B cell (primary cell): ENCODE results near the gene RBM20. TPM values are rescaled to one million over a fixed set of nuclear protein-coding genes. Genes with fewer than 3 reads are reported as not detected.

Source experiments
- ATAC-seq: fragments of 200-7000 bp; cut with Tn5 transposase; one replicate; pipeline ENCODE4 v1.10.0; 2021; ENCODE audit warnings: low read depth, mild to moderate bottlenecking, moderate number of reproducible peaks, moderate library complexity
- CTCF ChIA-PET: fragments of 350-600 bp; sonication (Branson Sonifier 250); formaldehyde crosslinking; loops from one replicate; lab custom pipeline; 2021; ENCODE audit warnings: antibody characterized with exemption, inconsistent platforms; lab: Charles Lee
- POLR2A ChIA-PET: fragments of 350-600 bp; sonication (Branson Sonifier 250); formaldehyde crosslinking; loops from one replicate; lab custom pipeline; 2021; ENCODE audit warnings: antibody characterized with exemption; lab: Charles Lee
- DNase-seq: peaks from one replicate; pipeline ENCODE4 v3.0.0; 2013
- H2AFZ ChIP-seq: 2 replicates; pipeline ENCODE4 v1.6.1; 2012; ENCODE audit warnings: mild to moderate bottlenecking, low read depth, low read length; ENCODE audit not compliant: insufficient read depth, poor library complexity, severe bottlenecking
- H3K27ac ChIP-seq, 2 donors: 1 replicate in 1 of 2; 2 replicates in 1 of 2; pipeline ENCODE4 v1.5.1; 2012 to 2013; ENCODE audit warnings: low read length in 2 of 2, mild to moderate bottlenecking in 2 of 2, moderate library complexity in 1 of 2
- H3K27me3 ChIP-seq, 4 experiments: fragments of 200-600 bp in 1 of 4; sonication (generic) in 1 of 4; replicated peaks in 1 of 4; 1 replicate in 2 of 4; 2 replicates in 2 of 4; pipeline versions ENCODE4 v1.6.1 to v1.7.0; 2013 to 2016; ENCODE audit warnings: low read length in 3 of 4, mild to moderate bottlenecking in 2 of 4, mixed read lengths in 1 of 4, moderate library complexity in 1 of 4; ENCODE audit not compliant: insufficient read depth in 4 of 4, control insufficient read depth in 3 of 4; ENCODE audit errors: control extremely low read depth in 1 of 4
- H3K36me3 ChIP-seq, 2 experiments: replicated peaks in 1 of 2; 1 replicate in 1 of 2; 2 replicates in 1 of 2; pipeline versions ENCODE4 v1.6.1 to v1.7.1; 2013; ENCODE audit warnings: low read length in 1 of 2; ENCODE audit not compliant: insufficient read depth in 2 of 2, control insufficient read depth in 1 of 2; ENCODE audit errors: control extremely low read depth in 1 of 2, extremely low read depth in 1 of 2
- H3K4me1 ChIP-seq, 2 donors: fragments of 200-600 bp in 1 of 2; sonication (generic) in 1 of 2; 1 replicate in 1 of 2; 2 replicates in 1 of 2; pipeline versions ENCODE4 v1.5.1 to v1.6.1; 2013 to 2017; ENCODE audit warnings: low read length in 2 of 2; ENCODE audit not compliant: control insufficient read depth in 2 of 2, insufficient read depth in 2 of 2
- H3K4me2 ChIP-seq: replicated peaks from 2 replicates; pipeline ENCODE3; 2012; ENCODE audit warnings: mild to moderate bottlenecking, low read depth, low read length; ENCODE audit not compliant: poor library complexity, severe bottlenecking
- H3K4me3 ChIP-seq, 5 experiments: fragments of 200-600 bp in 1 of 5; sonication (generic) in 1 of 5; 1 replicate in 3 of 5; 2 replicates in 2 of 5; pipeline versions ENCODE4 v1.5.1 to v1.7.0; 2011 to 2016; ENCODE audit warnings: low read length in 4 of 5, mild to moderate bottlenecking in 4 of 5, low read depth in 2 of 5, control low read depth in 1 of 5, moderate library complexity in 1 of 5; ENCODE audit not compliant: insufficient read depth in 1 of 5; ENCODE audit errors: control extremely low read depth in 1 of 5, extremely low read depth in 1 of 5
- H3K79me2 ChIP-seq: fragments of 200-600 bp; sonication (generic); one replicate; pipeline ENCODE4 v1.6.0; 2016; ENCODE audit warnings: low read length; ENCODE audit not compliant: control insufficient read depth, insufficient read depth
- H3K9ac ChIP-seq: fragments of 200-600 bp; sonication (generic); 2 replicates; pipeline ENCODE4 v1.6.1; 2017; ENCODE audit warnings: mild to moderate bottlenecking, low read length, moderate library complexity
- H3K9me3 ChIP-seq, 3 donors: one replicate each; pipeline versions ENCODE4 v1.6.1 to v1.7.1; 2013; ENCODE audit warnings: low read length in 2 of 3; ENCODE audit not compliant: control insufficient read depth in 2 of 3, insufficient read depth in 1 of 3; ENCODE audit errors: control extremely low read depth in 1 of 3
- H4K20me1 ChIP-seq: 2 replicates; pipeline ENCODE4 v1.6.0; 2012; ENCODE audit warnings: mild to moderate bottlenecking, low read length; ENCODE audit not compliant: insufficient read depth, control insufficient read depth, poor library complexity, severe bottlenecking
- H3K27ac Mint-ChIP-seq: one replicate; pipeline ENCODE4 v1.8.0; 2021; ENCODE audit warnings: mixed read lengths
- H3K27me3 Mint-ChIP-seq: one replicate; pipeline ENCODE4 v1.8.0; 2021; ENCODE audit warnings: mixed read lengths
- H3K4me1 Mint-ChIP-seq: one replicate; pipeline ENCODE4 v1.8.0; 2021; ENCODE audit warnings: mixed read lengths
- H3K4me3 Mint-ChIP-seq: one replicate; pipeline ENCODE4 v1.8.0; 2021; ENCODE audit warnings: mixed read lengths
- H3K9me3 Mint-ChIP-seq: one replicate; pipeline ENCODE4 v1.8.0; 2022; ENCODE audit warnings: mixed read lengths; ENCODE audit not compliant: insufficient read depth
- CTCF ChIP-seq: fragments of 200-600 bp; IDR thresholded peaks from one replicate; pipeline ENCODE4 v1.8.0; 2022; ENCODE audit warnings: antibody characterized with exemption, mild to moderate bottlenecking
- EZH2 ChIP-seq: IDR thresholded peaks from 2 replicates; pipeline ENCODE4 v1.6.1; 2012; ENCODE audit warnings: borderline replicate concordance, low read depth, mild to moderate bottlenecking, moderate library complexity, low read length; ENCODE audit not compliant: insufficient read depth, poor library complexity, severe bottlenecking
- WGBS: methylation state at CpG from one replicate; pipeline ENCODE4 v1.1.5; 2013; ENCODE audit warnings: missing lambda C conversion rate; ENCODE audit not compliant: insufficient coverage; 5-methylcytosine and 5-hydroxymethylcytosine counted together
- intact Hi-C: fragments of 100-400 bp; cut with micrococcal nuclease; formaldehyde crosslinking; loops from one replicate; pipeline ENCODE4 v1.10.0; 2022
- polyA plus RNA-seq: library from polyadenylated mRNA; depleted of rRNA; stranded (reverse); fragments of >200 nt; gene quantifications from 2 replicates; pipeline ENCODE4 v1.2.3, GENCODE V29; 2012
- total RNA-seq, 2 donors: library from RNA; stranded (reverse); fragments of 120-200 nt in 1 of 2; gene quantifications; 1 replicate in 1 of 2; 2 replicates in 1 of 2; pipeline versions ENCODE4 v1.2.3 to v1.2.4, GENCODE V29; 2013 to 2022

Gene RBM20
- total and polyA plus RNA-seq, 2 donors (not counting 1 experiment from before 2014, with no cell fraction given) = not detected

- no peaks in the 10 kb centered on the region for H3K9me3 Mint-ChIP-seq
- peaks cover 34% of the 10 kb centered on the region for H3K27me3 Mint-ChIP-seq
- Histone ChIP-seq H3K4me2 (no peak overlapping the region), H3K27me3 (peaks cover 0 to 8% (median 5%) of the 10 kb centered on the region in 4 experiments), H3K79me2 (no peaks in the 10 kb centered on the region), H4K20me1 (no peaks in the 10 kb centered on the region), H3K9me3 (no peaks in the 10 kb centered on the region), H3K4me3 (no peak overlapping the region), H3K36me3 (no peaks in the 10 kb centered on the region), H3K9ac (no peak overlapping the region), H3K4me1 (peaks cover 7 to 13% of the 10 kb centered on the region in 2 donors), H2AFZ (no peak overlapping the region), H3K27ac (no peak overlapping the region)
- ChIA-PET CTCF (interaction anchor here (1.9 kb wide), 1 partner anchor 20 kb away, joined by 8 read pairs; no protein-coding TSS in a partner anchor), POLR2A (no interaction called here)
- 88% methylated on average over 1 of the region's 6 CpGs for WGBS
- no peak overlapping the region for H3K27ac Mint-ChIP-seq
- no peak overlapping the region for H3K4me3 Mint-ChIP-seq
- peaks cover 26% of the 10 kb centered on the region for H3K4me1 Mint-ChIP-seq
- intact Hi-C loops = no loop called here
- TF ChIP-seq CTCF (no peak), EZH2 (no peak)
- DNase-seq = no peak
- no peak for ATAC-seq
Observed at GRCh38 chr10:110652475-110653118, 8.5 kb downstream of the RBM20 start.

- no peak overlapping the region for H3K4me2 ChIP-seq
- CTCF ChIA-PET = interaction anchor here (1.2 kb wide), 1 partner anchor 17 kb away, joined by 3 read pairs; no protein-coding TSS in a partner anchor
- Mint-ChIP-seq H3K9me3 (no peaks in the 10 kb centered on the region), H3K27ac (no peak overlapping the region), H3K27me3 (peaks cover 23% of the 10 kb centered on the region), H3K4me3 (no peak overlapping the region), H3K4me1 (peaks cover 15% of the 10 kb centered on the region)
- H4K20me1 ChIP-seq = no peaks in the 10 kb centered on the region
- POLR2A ChIA-PET = interaction anchor here (0.6 kb wide), 1 partner anchor 264 kb away, joined by 4 read pairs; the partner anchor contains the start of genes BBIP1 and SHOC2
- H2AFZ ChIP-seq = no peak overlapping the region
- DNase-seq = no peak
- H3K36me3 ChIP-seq = no peaks in the 10 kb centered on the region
- no peaks in the 10 kb centered on the region for H3K79me2 ChIP-seq
- H3K4me1 ChIP-seq = peaks cover under 1 to 6% of the 10 kb centered on the region in 2 donors
- ATAC-seq = no peak
- no peak overlapping the region for H3K9ac ChIP-seq
- TF ChIP-seq EZH2 (no peak), CTCF (no peak)
- H3K4me3 ChIP-seq = no peak overlapping the region
- intact Hi-C loops = no loop called here
- no peak overlapping the region for H3K27ac ChIP-seq
- peaks cover 0 to 3% (median 1%) of the 10 kb centered on the region in 4 experiments for H3K27me3 ChIP-seq
- 100% methylated on average over 1 of the region's 1 CpG for WGBS
- no peaks in the 10 kb centered on the region for H3K9me3 ChIP-seq
Observed at GRCh38 chr10:110655320-110655719, 11.2 kb downstream of the RBM20 start.
